Upper lobe of right lung (tissue), 1 donor: ENCODE data around the gene QSOX1. TPM values are rescaled to one million over a fixed set of nuclear protein-coding genes. Genes with fewer than 3 reads are reported as not detected.

Source experiments
- ATAC-seq: fragments of 200-7000 bp; cut with Tn5 transposase; one replicate; pipeline ENCODE4 v1.9.1; 2020; ENCODE audit warnings: mild to moderate bottlenecking, moderate library complexity
- DNase-seq: peaks from one replicate; pipeline ENCODE4 v3.0.0-alpha.2; 2020
- H3K27ac ChIP-seq: fragments of 200-600 bp; one replicate; pipeline ENCODE4 v1.8.0; 2022
- H3K27me3 ChIP-seq: fragments of 200-600 bp; one replicate; pipeline ENCODE4 v1.8.0; 2022; ENCODE audit warnings: mild to moderate bottlenecking
- H3K36me3 ChIP-seq: fragments of 200-600 bp; one replicate; pipeline ENCODE4 v1.8.0; 2022
- H3K4me1 ChIP-seq: fragments of 200-600 bp; one replicate; pipeline ENCODE4 v1.8.0; 2022
- H3K4me3 ChIP-seq: fragments of 200-600 bp; one replicate; pipeline ENCODE4 v1.8.0; 2022; ENCODE audit warnings: mild to moderate bottlenecking
- H3K9me3 ChIP-seq: fragments of 200-600 bp; one replicate; pipeline ENCODE4 v1.8.0; 2022
- intact Hi-C: fragments of 100-400 bp; cut with DNase I; formaldehyde crosslinking; loops from one replicate; pipeline ENCODE4 v1.11.0; 2022
- total RNA-seq: library from RNA; stranded (reverse); fragmentation: NEBNext Ultra II Directional; extraction: Animal tissue kit (Norgen Biotek cat#: 25700); gene quantifications from one replicate; pipeline ENCODE4 v1.2.1, GENCODE V29; 2021
- TF ChIP-seq, protein P1 (sequence below): fragments of 200-600 bp; IDR thresholded peaks from one replicate; pipeline ENCODE4 v1.8.0; 2022; ENCODE audit warnings: antibody characterized with exemption
- donor health status: DM: no; HTN: yes; CAD: no; lungs with severe emphysema.

The QSOX1 gene
- total RNA-seq, 1 donor from 2014 or later, result 275 TPM

GRCh38 chr1:180215856-180216625, 61.4 kb downstream of the QSOX1 start:
- intact Hi-C loops, result no loop called here
- no peaks in the 10 kb centered on the region for H3K9me3 ChIP-seq
- peak; percentile 34 for DNase-seq
- no peaks in the 10 kb centered on the region for H3K27me3 ChIP-seq
- no peak for ATAC-seq
- H3K36me3 ChIP-seq, result no peaks in the 10 kb centered on the region
- TF ChIP-seq, protein P1, sequence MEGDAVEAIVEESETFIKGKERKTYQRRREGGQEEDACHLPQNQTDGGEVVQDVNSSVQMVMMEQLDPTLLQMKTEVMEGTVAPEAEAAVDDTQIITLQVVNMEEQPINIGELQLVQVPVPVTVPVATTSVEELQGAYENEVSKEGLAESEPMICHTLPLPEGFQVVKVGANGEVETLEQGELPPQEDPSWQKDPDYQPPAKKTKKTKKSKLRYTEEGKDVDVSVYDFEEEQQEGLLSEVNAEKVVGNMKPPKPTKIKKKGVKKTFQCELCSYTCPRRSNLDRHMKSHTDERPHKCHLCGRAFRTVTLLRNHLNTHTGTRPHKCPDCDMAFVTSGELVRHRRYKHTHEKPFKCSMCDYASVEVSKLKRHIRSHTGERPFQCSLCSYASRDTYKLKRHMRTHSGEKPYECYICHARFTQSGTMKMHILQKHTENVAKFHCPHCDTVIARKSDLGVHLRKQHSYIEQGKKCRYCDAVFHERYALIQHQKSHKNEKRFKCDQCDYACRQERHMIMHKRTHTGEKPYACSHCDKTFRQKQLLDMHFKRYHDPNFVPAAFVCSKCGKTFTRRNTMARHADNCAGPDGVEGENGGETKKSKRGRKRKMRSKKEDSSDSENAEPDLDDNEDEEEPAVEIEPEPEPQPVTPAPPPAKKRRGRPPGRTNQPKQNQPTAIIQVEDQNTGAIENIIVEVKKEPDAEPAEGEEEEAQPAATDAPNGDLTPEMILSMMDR, result no peak
- no peak overlapping the region for H3K4me3 ChIP-seq
- H3K27ac ChIP-seq, result no peak overlapping the region
- H3K4me1 ChIP-seq, result no peaks in the 10 kb centered on the region

- Histone ChIP-seq H3K36me3 (no peaks in the 10 kb centered on the region), H3K27me3 (no peaks in the 10 kb centered on the region), H3K4me3 (no peak overlapping the region), H3K4me1 (no peaks in the 10 kb centered on the region), H3K9me3 (no peaks in the 10 kb centered on the region), H3K27ac (no peak overlapping the region)
- intact Hi-C loops, result no loop called here
- no peak for ATAC-seq
- peak; percentile 62 for DNase-seq
- TF ChIP-seq, protein P1, result no peak
Observed at GRCh38 chr1:180217006-180217405, 62.3 kb downstream of the QSOX1 start.

- no peak for ATAC-seq
Observed at GRCh38 chr1:180218806-180219765, 64.4 kb downstream of the QSOX1 start.

GRCh38 chr1:180219776-180220175, 65.1 kb downstream of the QSOX1 start:
- Histone ChIP-seq H3K9me3 (no peaks in the 10 kb centered on the region), H3K4me1 (no peaks in the 10 kb centered on the region), H3K4me3 (no peak overlapping the region), H3K27ac (no peak overlapping the region), H3K36me3 (no peaks in the 10 kb centered on the region), H3K27me3 (peaks cover 6% of the 10 kb centered on the region)
- no peak for ATAC-seq
- intact Hi-C loops, result no loop called here
- TF ChIP-seq, protein P1, result no peak
- DNase-seq, result peak; percentile 22

More at GRCh38 chr1:180218806-180219765, 64.4 kb downstream of the QSOX1 start:
- TF ChIP-seq, protein P1, result no peak
- intact Hi-C loops, result no loop called here
- no peak overlapping the region for H3K27ac ChIP-seq
- no peaks in the 10 kb centered on the region for H3K4me1 ChIP-seq
- no peaks in the 10 kb centered on the region for H3K36me3 ChIP-seq
- H3K27me3 ChIP-seq, result no peaks in the 10 kb centered on the region
- DNase-seq, result peak; percentile 47
- no peak overlapping the region for H3K4me3 ChIP-seq
- H3K9me3 ChIP-seq, result no peaks in the 10 kb centered on the region

DNA sequence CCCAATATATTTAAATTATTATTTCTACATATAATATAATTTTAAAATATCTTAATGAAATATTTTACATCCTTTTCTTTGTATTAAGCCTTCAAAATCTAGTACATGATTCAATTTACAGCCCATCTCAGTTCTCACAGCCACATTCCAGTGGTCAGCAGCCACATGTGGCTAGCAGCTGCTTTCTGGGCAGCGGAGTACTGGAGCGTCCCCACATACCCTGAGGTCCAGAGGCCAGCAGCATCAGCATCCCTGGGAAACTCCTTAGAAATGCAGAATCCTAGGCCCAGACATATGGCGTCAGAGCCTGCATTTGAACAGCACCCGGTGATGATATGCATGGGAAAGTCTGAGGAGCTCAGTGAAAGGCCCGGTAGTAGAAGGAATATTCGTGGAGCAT, 66.8 kb downstream of the QSOX1 start:
- DNase-seq (peak; percentile 2), ATAC-seq (no peak)
- Histone ChIP-seq H3K4me1 (no peaks in the 10 kb centered on the region), H3K27me3 (peaks cover 20% of the 10 kb centered on the region), H3K27ac (no peak overlapping the region), H3K36me3 (no peaks in the 10 kb centered on the region), H3K4me3 (no peak overlapping the region), H3K9me3 (no peaks in the 10 kb centered on the region)
- TF ChIP-seq, protein P1, result no peak
- intact Hi-C loops, result no loop called here
